Measurements from ENCODE around the gene JARID2.

Gene JARID2

DNA sequence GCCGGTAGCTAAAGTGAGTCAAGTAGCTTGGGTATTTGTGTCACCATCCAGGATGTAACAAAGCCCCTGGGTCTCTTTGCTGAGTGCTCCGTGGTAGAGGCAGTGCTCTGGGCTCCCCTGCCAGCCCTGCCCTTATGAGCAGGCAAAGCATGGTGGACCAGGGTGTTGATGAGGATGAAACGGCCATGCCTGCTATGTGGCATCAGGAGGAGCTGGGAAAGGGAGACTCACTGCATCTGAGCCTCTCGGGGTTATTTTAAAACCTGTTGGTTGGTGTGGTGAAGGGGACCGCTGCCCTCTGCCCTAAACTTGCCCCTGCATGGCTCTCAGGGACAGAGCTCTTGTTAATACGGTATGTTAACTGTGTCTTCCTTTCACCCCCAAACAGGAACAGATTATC lies 273.8 kb downstream of the JARID2 start:
- Histone ChIP-seq H3K9ac (ENCODE audit: low read depth in 1 of 2, low read length in 2 of 2) (no peak overlapping the region), H3K4me3 (ENCODE audit: low read length in 2 of 2) (no peak overlapping the region), H3K27me3 (ENCODE audit: control insufficient read depth in 2 of 2, insufficient read depth in 2 of 2, low read length in 2 of 2) (no peaks in the 10 kb centered on the region), H3K36me3 (ENCODE audit: control insufficient read depth in 2 of 2, insufficient read depth in 2 of 2, low read length in 2 of 2) (peaks cover 45 to 55% of the 10 kb centered on the region in 2 donors), H3K27ac (ENCODE audit: low read depth in 2 of 2, low read length in 2 of 2) (no peak overlapping the region), H3K4me1 (ENCODE audit: control insufficient read depth in 2 of 2, insufficient read depth in 2 of 2, low read length in 2 of 2) (peaks cover 0 to 3% of the 10 kb centered on the region in 2 donors), H3K9me3 (ENCODE audit: control insufficient read depth in 2 of 2, low read length in 2 of 2) (no peaks in the 10 kb centered on the region)

- H3K4me3 ChIP-seq (ENCODE audit: low read length in 2 of 2): no peak overlapping the region
- H3K27me3 ChIP-seq (ENCODE audit: control insufficient read depth in 2 of 2, insufficient read depth in 2 of 2, low read length in 2 of 2): no peaks in the 10 kb centered on the region
- no peak overlapping the region for H3K9ac ChIP-seq (ENCODE audit: low read depth in 1 of 2, low read length in 2 of 2)
- H3K4me1 ChIP-seq (ENCODE audit: control insufficient read depth in 2 of 2, insufficient read depth in 2 of 2, low read length in 2 of 2): peaks cover 0 to 3% of the 10 kb centered on the region in 2 donors
- no peaks in the 10 kb centered on the region for H3K9me3 ChIP-seq (ENCODE audit: control insufficient read depth in 2 of 2, low read length in 2 of 2)
- peaks cover 44 to 50% of the 10 kb centered on the region in 2 donors for H3K36me3 ChIP-seq (ENCODE audit: control insufficient read depth in 2 of 2, insufficient read depth in 2 of 2, low read length in 2 of 2)
- H3K27ac ChIP-seq (ENCODE audit: low read depth in 2 of 2, low read length in 2 of 2): no peak overlapping the region
Observed at GRCh38 chr6:15520626-15521203, 274.8 kb downstream of the JARID2 start.

GRCh38 chr6:15521582-15521981 lies 275.7 kb downstream of the JARID2 start:
- no peak overlapping the region for H3K27ac ChIP-seq (ENCODE audit: low read depth in 2 of 2, low read length in 2 of 2)
- H3K27me3 ChIP-seq (ENCODE audit: control insufficient read depth in 2 of 2, insufficient read depth in 2 of 2, low read length in 2 of 2): no peaks in the 10 kb centered on the region
- H3K4me3 ChIP-seq (ENCODE audit: low read length in 2 of 2): no peak overlapping the region
- H3K4me1 ChIP-seq (ENCODE audit: control insufficient read depth in 2 of 2, insufficient read depth in 2 of 2, low read length in 2 of 2): peaks cover 0 to 3% of the 10 kb centered on the region in 2 donors
- H3K9ac ChIP-seq (ENCODE audit: low read depth in 1 of 2, low read length in 2 of 2): no peak overlapping the region
- H3K9me3 ChIP-seq (ENCODE audit: control insufficient read depth in 2 of 2, low read length in 2 of 2): no peaks in the 10 kb centered on the region
- peaks cover 44 to 53% of the 10 kb centered on the region in 2 donors for H3K36me3 ChIP-seq (ENCODE audit: control insufficient read depth in 2 of 2, insufficient read depth in 2 of 2, low read length in 2 of 2)

DNA sequence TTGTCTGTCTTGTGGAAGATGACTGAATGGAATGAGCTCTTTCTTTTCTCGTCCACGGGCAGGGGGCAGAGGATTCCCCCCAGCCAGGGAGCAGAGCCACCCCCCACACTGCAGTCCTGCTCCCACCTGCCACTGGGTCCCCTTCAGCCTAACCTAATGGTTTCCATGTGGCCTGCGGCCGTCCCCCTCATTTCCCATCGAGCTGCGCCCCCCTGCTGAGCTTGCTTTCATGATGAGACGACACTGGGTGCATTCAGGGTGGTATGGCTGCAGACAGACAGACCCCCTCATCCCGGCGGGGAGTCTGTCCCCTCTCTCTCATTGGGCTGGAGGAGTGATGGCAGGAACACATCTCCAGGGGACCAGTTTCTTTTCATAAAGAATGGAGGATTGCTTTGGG lies 276.2 kb downstream of the JARID2 start:
- H3K27ac ChIP-seq (ENCODE audit: low read depth in 2 of 2, low read length in 2 of 2): no peak overlapping the region

GRCh38 chr6:15522427-15522826 lies 276.6 kb downstream of the JARID2 start:
- Histone ChIP-seq H3K27ac (ENCODE audit: low read depth in 2 of 2, low read length in 2 of 2) (no peak overlapping the region), H3K9ac (ENCODE audit: low read depth in 1 of 2, low read length in 2 of 2) (no peak overlapping the region), H3K9me3 (ENCODE audit: control insufficient read depth in 2 of 2, low read length in 2 of 2) (no peaks in the 10 kb centered on the region), H3K36me3 (ENCODE audit: control insufficient read depth in 2 of 2, insufficient read depth in 2 of 2, low read length in 2 of 2) (peaks cover 44 to 47% of the 10 kb centered on the region in 2 donors), H3K4me1 (ENCODE audit: control insufficient read depth in 2 of 2, insufficient read depth in 2 of 2, low read length in 2 of 2) (peaks cover 0 to 3% of the 10 kb centered on the region in 2 donors), H3K27me3 (ENCODE audit: control insufficient read depth in 2 of 2, insufficient read depth in 2 of 2, low read length in 2 of 2) (no peaks in the 10 kb centered on the region), H3K4me3 (ENCODE audit: low read length in 2 of 2) (no peak overlapping the region)

More for the DNA sequence above, 276.2 kb downstream of the JARID2 start:
- Histone ChIP-seq H3K4me3 (ENCODE audit: low read length in 2 of 2) (no peak overlapping the region), H3K36me3 (ENCODE audit: control insufficient read depth in 2 of 2, insufficient read depth in 2 of 2, low read length in 2 of 2) (peaks cover 44 to 51% of the 10 kb centered on the region in 2 donors), H3K4me1 (ENCODE audit: control insufficient read depth in 2 of 2, insufficient read depth in 2 of 2, low read length in 2 of 2) (peaks cover 0 to 3% of the 10 kb centered on the region in 2 donors), H3K27me3 (ENCODE audit: control insufficient read depth in 2 of 2, insufficient read depth in 2 of 2, low read length in 2 of 2) (no peaks in the 10 kb centered on the region), H3K9ac (ENCODE audit: low read depth in 1 of 2, low read length in 2 of 2) (no peak overlapping the region), H3K9me3 (ENCODE audit: control insufficient read depth in 2 of 2, low read length in 2 of 2) (no peaks in the 10 kb centered on the region)

DNA sequence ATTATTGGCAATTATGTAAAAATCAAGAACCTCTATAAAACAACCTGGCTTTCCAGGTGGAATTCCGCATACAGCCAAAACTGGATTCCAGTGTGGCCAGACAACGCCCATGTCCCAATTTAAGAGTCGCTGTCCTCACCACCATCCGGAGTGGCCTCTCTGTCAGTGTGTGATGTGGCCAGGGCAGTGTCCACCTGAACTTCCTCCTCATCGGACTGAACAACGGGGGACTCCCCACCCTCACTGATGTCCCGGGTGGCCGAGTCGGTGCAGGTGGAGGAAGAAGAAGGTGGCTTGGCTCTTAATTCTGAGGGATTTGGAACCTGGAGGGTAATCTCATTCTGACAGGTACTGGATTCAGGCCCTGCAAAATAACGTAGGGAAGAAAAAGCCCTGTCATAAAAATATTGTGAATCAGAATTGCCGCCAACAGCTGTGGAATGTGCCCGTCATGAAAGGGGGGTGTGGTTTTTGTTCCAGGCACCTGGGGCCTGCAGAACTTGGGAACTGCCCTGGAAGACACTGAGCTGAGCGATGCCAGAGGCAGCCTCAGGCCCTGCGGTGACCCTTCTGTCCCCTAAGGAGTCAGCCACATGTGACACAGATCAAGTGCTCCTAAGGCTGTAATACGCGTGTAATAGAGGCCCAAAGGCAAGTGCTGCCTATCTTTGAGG lies 277.1 kb downstream of the JARID2 start:
- Histone ChIP-seq H3K9ac (ENCODE audit: low read depth in 1 of 2, low read length in 2 of 2) (no peak overlapping the region), H3K4me3 (ENCODE audit: low read length in 2 of 2) (no peak overlapping the region), H3K27me3 (ENCODE audit: control insufficient read depth in 2 of 2, insufficient read depth in 2 of 2, low read length in 2 of 2) (no peaks in the 10 kb centered on the region), H3K27ac (ENCODE audit: low read depth in 2 of 2, low read length in 2 of 2) (no peak overlapping the region), H3K9me3 (ENCODE audit: control insufficient read depth in 2 of 2, low read length in 2 of 2) (no peaks in the 10 kb centered on the region), H3K36me3 (ENCODE audit: control insufficient read depth in 2 of 2, insufficient read depth in 2 of 2, low read length in 2 of 2) (peaks cover 38 to 43% of the 10 kb centered on the region in 2 donors), H3K4me1 (ENCODE audit: control insufficient read depth in 2 of 2, insufficient read depth in 2 of 2, low read length in 2 of 2) (peaks cover 0 to 3% of the 10 kb centered on the region in 2 donors)

- Histone ChIP-seq H3K27ac (ENCODE audit: low read depth in 2 of 2, low read length in 2 of 2) (no peak overlapping the region), H3K27me3 (ENCODE audit: control insufficient read depth in 2 of 2, insufficient read depth in 2 of 2, low read length in 2 of 2) (no peaks in the 10 kb centered on the region), H3K4me1 (ENCODE audit: control insufficient read depth in 2 of 2, insufficient read depth in 2 of 2, low read length in 2 of 2) (peaks cover 0 to 3% of the 10 kb centered on the region in 2 donors), H3K36me3 (ENCODE audit: control insufficient read depth in 2 of 2, insufficient read depth in 2 of 2, low read length in 2 of 2) (peaks cover 32 to 44% of the 10 kb centered on the region in 2 donors), H3K9ac (ENCODE audit: low read depth in 1 of 2, low read length in 2 of 2) (no peak overlapping the region), H3K9me3 (ENCODE audit: control insufficient read depth in 2 of 2, low read length in 2 of 2) (no peaks in the 10 kb centered on the region), H3K4me3 (ENCODE audit: low read length in 2 of 2) (no peak overlapping the region)
Observed at GRCh38 chr6:15523679-15524630, 278.1 kb downstream of the JARID2 start.

DNA sequence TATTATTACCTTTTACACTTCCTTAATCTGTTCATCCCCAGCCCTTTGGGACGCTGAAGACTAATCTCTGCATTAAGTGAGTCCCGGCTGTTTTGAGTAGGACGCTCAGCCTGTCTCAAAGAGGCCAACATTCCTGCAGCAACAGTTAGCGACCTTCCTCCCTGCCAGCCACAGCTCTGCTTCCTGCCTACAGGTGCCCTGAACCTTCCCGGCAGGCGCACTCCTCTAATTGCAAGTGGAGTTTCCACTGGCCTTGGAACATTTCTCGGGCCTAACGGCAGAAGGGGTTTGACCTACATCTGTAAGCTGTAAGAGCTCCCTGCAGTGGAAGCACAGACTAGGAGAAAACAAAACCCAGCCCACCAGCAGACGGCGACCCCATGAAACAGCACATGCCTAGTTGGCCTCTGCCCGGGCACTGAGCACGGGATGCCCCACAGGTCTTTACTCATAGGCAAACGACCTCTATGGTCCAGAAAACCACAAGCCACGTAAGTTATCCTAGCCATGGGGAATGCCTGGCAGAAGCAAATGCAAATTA lies 279.1 kb downstream of the JARID2 start:
- H3K36me3 ChIP-seq (ENCODE audit: control insufficient read depth in 2 of 2, insufficient read depth in 2 of 2, low read length in 2 of 2): peaks cover 26 to 35% of the 10 kb centered on the region in 2 donors
- no peak overlapping the region for H3K27ac ChIP-seq (ENCODE audit: low read depth in 2 of 2, low read length in 2 of 2)
- H3K27me3 ChIP-seq (ENCODE audit: control insufficient read depth in 2 of 2, insufficient read depth in 2 of 2, low read length in 2 of 2): no peaks in the 10 kb centered on the region
- peaks cover 0 to 3% of the 10 kb centered on the region in 2 donors for H3K4me1 ChIP-seq (ENCODE audit: control insufficient read depth in 2 of 2, insufficient read depth in 2 of 2, low read length in 2 of 2)
- H3K9ac ChIP-seq (ENCODE audit: low read depth in 1 of 2, low read length in 2 of 2): no peak overlapping the region
- no peaks in the 10 kb centered on the region for H3K9me3 ChIP-seq (ENCODE audit: control insufficient read depth in 2 of 2, low read length in 2 of 2)
- no peak overlapping the region for H3K4me3 ChIP-seq (ENCODE audit: low read length in 2 of 2)

DNA sequence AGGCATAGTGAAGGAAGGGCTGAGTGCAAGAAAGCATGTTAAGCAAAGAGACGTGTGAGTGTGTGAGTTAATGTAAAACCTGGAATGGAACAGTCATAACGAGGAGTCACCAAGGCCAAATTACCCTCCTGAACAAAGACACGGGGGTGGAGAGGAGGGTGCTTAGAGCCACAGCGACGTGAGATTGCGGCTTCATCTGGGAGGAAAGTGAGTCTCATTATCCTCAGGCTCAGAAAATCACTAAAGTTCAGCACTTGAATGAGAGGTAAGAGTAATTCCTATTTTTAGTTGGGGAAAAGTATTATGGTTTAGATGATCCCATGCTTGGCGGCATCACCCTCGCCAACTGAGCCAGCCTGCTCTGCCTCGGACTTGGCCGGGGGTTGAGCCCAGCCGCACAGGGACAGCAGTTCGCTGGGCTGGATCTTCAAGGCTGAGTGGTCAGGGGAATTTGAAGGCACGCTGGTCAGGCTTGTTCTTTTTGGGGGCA lies 280.4 kb downstream of the JARID2 start:
- H3K36me3 ChIP-seq (ENCODE audit: control insufficient read depth in 2 of 2, insufficient read depth in 2 of 2, low read length in 2 of 2): peaks cover 25 to 38% of the 10 kb centered on the region in 2 donors

More for the DNA sequence above, 280.4 kb downstream of the JARID2 start:
- Histone ChIP-seq H3K9ac (ENCODE audit: low read depth in 1 of 2, low read length in 2 of 2) (no peak overlapping the region), H3K9me3 (ENCODE audit: control insufficient read depth in 2 of 2, low read length in 2 of 2) (no peaks in the 10 kb centered on the region), H3K27me3 (ENCODE audit: control insufficient read depth in 2 of 2, insufficient read depth in 2 of 2, low read length in 2 of 2) (no peaks in the 10 kb centered on the region), H3K27ac (ENCODE audit: low read depth in 2 of 2, low read length in 2 of 2) (no peak overlapping the region), H3K4me1 (ENCODE audit: control insufficient read depth in 2 of 2, insufficient read depth in 2 of 2, low read length in 2 of 2) (peaks cover 0 to 3% of the 10 kb centered on the region in 2 donors), H3K4me3 (ENCODE audit: low read length in 2 of 2) (no peak overlapping the region)
